C4-2B (cell line): ENCODE data around the gene RC3H2.
"Not testable (repeated sequence)": the region's sequence is repeated elsewhere in the genome, so short reads cannot be mapped to it uniquely, and the experiment has no call there.

Source experiments
- ZFX ChIP-seq: fragments of 450-650 bp; IDR thresholded peaks from 2 replicates; pipeline ENCODE4 v1.6.1; 2017
- TF ChIP-seq, protein P1 (sequence below): fragments of 450-650 bp; conservative IDR thresholded peaks from 2 replicates; pipeline ENCODE4 v1.5.1; 2017; ENCODE audit warnings: mild to moderate bottlenecking

DNA sequence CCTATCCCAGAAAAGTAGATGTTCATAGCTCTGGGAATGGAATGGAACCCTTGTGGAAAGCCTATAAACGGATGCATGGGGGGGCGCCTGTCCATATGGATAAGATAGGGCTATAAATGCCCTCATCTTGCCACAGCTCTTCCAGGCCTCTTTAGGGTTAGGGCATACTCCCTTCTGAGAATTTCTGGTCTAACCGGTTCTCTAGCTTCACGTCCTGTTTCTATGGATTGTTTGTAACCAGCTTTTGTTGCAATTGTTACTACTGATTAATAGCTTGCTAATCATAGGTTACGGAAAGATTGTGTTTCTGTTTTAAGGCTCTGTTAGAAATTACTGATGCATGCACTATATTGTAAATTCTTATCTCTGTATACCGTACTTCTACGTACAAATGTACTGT lies 95.9 kb downstream of the RC3H2 start:
- TF ChIP-seq, protein P1, sequence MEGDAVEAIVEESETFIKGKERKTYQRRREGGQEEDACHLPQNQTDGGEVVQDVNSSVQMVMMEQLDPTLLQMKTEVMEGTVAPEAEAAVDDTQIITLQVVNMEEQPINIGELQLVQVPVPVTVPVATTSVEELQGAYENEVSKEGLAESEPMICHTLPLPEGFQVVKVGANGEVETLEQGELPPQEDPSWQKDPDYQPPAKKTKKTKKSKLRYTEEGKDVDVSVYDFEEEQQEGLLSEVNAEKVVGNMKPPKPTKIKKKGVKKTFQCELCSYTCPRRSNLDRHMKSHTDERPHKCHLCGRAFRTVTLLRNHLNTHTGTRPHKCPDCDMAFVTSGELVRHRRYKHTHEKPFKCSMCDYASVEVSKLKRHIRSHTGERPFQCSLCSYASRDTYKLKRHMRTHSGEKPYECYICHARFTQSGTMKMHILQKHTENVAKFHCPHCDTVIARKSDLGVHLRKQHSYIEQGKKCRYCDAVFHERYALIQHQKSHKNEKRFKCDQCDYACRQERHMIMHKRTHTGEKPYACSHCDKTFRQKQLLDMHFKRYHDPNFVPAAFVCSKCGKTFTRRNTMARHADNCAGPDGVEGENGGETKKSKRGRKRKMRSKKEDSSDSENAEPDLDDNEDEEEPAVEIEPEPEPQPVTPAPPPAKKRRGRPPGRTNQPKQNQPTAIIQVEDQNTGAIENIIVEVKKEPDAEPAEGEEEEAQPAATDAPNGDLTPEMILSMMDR, result not testable (repeated sequence)
- TF ChIP-seq ZFX, result not testable (repeated sequence)
